AG08396 (cell line): ENCODE measurements around the gene STARD10.
"Not testable (repeated sequence)": the region's sequence is repeated elsewhere in the genome, so short reads cannot be mapped to it uniquely, and the experiment has no call there.

Experiments used
- DNase-seq: peaks from one replicate; pipeline ENCODE4 v3.0.0; 2012; ENCODE audit warnings: low spot score, mixed read lengths

Gene STARD10

GRCh38 chr11:72793425-72794367 is at the start of gene STARD10:
TSS of gene STARD10 (minus strand) at chr11:72794047. CDS start at chr11:72781181, 12,866 bp downstream.
- peak; percentile 99 for DNase-seq

GRCh38 chr11:72842653-72843330 is 48.9 kb upstream of the STARD10 start:
- no peak for DNase-seq

GRCh38 chr11:72842126-72842525 is 48.3 kb upstream of the STARD10 start:
- DNase-seq, result no peak

GRCh38 chr11:72841397-72841796 is 47.5 kb upstream of the STARD10 start:
- DNase-seq, result no peak

- peak; percentile 61 for DNase-seq
These were observed 46.9 kb upstream of the STARD10 start for GRCh38 chr11:72840780-72841179.

- DNase-seq, result no peak
These were observed 45.0 kb upstream of the STARD10 start for GRCh38 chr11:72838691-72839305.

- no peak for DNase-seq
These were observed 42.3 kb upstream of the STARD10 start for GRCh38 chr11:72836111-72836510.

GRCh38 chr11:72834905-72835304 is 41.1 kb upstream of the STARD10 start:
- DNase-seq, result no peak

- no peak for DNase-seq
These were observed 40.1 kb upstream of the STARD10 start for GRCh38 chr11:72833811-72834493.

- no peak for DNase-seq
These were observed 39.4 kb upstream of the STARD10 start for GRCh38 chr11:72833083-72833733.

- no peak for DNase-seq
These were observed 38.6 kb upstream of the STARD10 start for GRCh38 chr11:72832301-72833082.

GRCh38 chr11:72831521-72832300 is 37.9 kb upstream of the STARD10 start:
- DNase-seq, result peak; percentile 80

- DNase-seq, result no peak
These were observed 36.2 kb upstream of the STARD10 start for GRCh38 chr11:72829884-72830533.

- no peak for DNase-seq
These were observed 35.3 kb upstream of the STARD10 start for GRCh38 chr11:72829178-72829577.

GRCh38 chr11:72828692-72829101 is 34.9 kb upstream of the STARD10 start:
- DNase-seq, result no peak

- DNase-seq, result no peak
These were observed 34.3 kb upstream of the STARD10 start for GRCh38 chr11:72828081-72828567.

GRCh38 chr11:72827656-72828055 is 33.8 kb upstream of the STARD10 start:
- not testable (repeated sequence) for DNase-seq

- no peak for DNase-seq
These were observed 33.2 kb upstream of the STARD10 start for GRCh38 chr11:72826942-72827480.
